Mononuclear cell (primary cell): Measurements from ENCODE around the gene MOSPD3. TPM values are rescaled to one million over a fixed set of nuclear protein-coding genes. Genes with fewer than 3 reads are reported as not detected.

ENCODE experiments used
- H3K27me3 ChIP-seq: 2 replicates; pipeline ENCODE4 v1.6.0; 2011; ENCODE audit warnings: low read length, control low read depth; ENCODE audit not compliant: insufficient read depth
- H3K4me1 ChIP-seq: 2 replicates; pipeline ENCODE4 v1.5.1; 2011; ENCODE audit warnings: mild to moderate bottlenecking, low read length, control low read depth; ENCODE audit not compliant: insufficient read depth
- H3K4me3 ChIP-seq: 2 replicates; pipeline ENCODE4 v1.5.1; 2011; ENCODE audit warnings: mild to moderate bottlenecking, low read length, moderate library complexity
- H3K9me3 ChIP-seq: 2 replicates; pipeline ENCODE4 v1.5.1; 2011; ENCODE audit warnings: low read depth, mild to moderate bottlenecking, control low read depth, low read length
- total RNA-seq: library from RNA; depleted of rRNA; stranded (reverse); fragments of >200 nt; gene quantifications from one replicate; pipeline ENCODE4 v1.2.3, GENCODE V29; 2012

Gene MOSPD3
- total RNA-seq, 1 donor, result 6.2 TPM

- Histone ChIP-seq H3K9me3 (no peaks in the 10 kb centered on the region), H3K4me1 (no peaks in the 10 kb centered on the region), H3K4me3 (no peak overlapping the region), H3K27me3 (no peaks in the 10 kb centered on the region)
Observed at GRCh38 chr7:100620804-100621203, 8.5 kb downstream of the MOSPD3 start.

GRCh38 chr7:100621554-100621953, 9.2 kb downstream of the MOSPD3 start:
- peaks cover 6% of the 10 kb centered on the region for H3K4me1 ChIP-seq
- H3K4me3 ChIP-seq, result no peak overlapping the region
- no peaks in the 10 kb centered on the region for H3K9me3 ChIP-seq
- H3K27me3 ChIP-seq, result no peaks in the 10 kb centered on the region

- peaks cover 13% of the 10 kb centered on the region for H3K4me1 ChIP-seq
- H3K4me3 ChIP-seq, result no peak overlapping the region
- no peaks in the 10 kb centered on the region for H3K9me3 ChIP-seq
- no peaks in the 10 kb centered on the region for H3K27me3 ChIP-seq
Observed at GRCh38 chr7:100623951-100624824, 11.8 kb downstream of the MOSPD3 start.

- H3K4me3 ChIP-seq, result no peak overlapping the region
- no peaks in the 10 kb centered on the region for H3K9me3 ChIP-seq
- H3K4me1 ChIP-seq, result peaks cover 13% of the 10 kb centered on the region
- H3K27me3 ChIP-seq, result no peaks in the 10 kb centered on the region
Observed at GRCh38 chr7:100626055-100626454, 13.7 kb downstream of the MOSPD3 start.

- H3K4me1 ChIP-seq, result peaks cover 13% of the 10 kb centered on the region
- H3K4me3 ChIP-seq, result no peak overlapping the region
- no peaks in the 10 kb centered on the region for H3K27me3 ChIP-seq
- no peaks in the 10 kb centered on the region for H3K9me3 ChIP-seq
Observed at GRCh38 chr7:100626530-100627237, 14.3 kb downstream of the MOSPD3 start.

- Histone ChIP-seq H3K27me3 (no peaks in the 10 kb centered on the region), H3K9me3 (no peaks in the 10 kb centered on the region), H3K4me1 (peaks cover 13% of the 10 kb centered on the region), H3K4me3 (no peak overlapping the region)
Observed at GRCh38 chr7:100627238-100627549, 14.9 kb downstream of the MOSPD3 start.

- H3K9me3 ChIP-seq, result no peaks in the 10 kb centered on the region
- peaks cover 23% of the 10 kb centered on the region for H3K4me1 ChIP-seq
- H3K27me3 ChIP-seq, result peaks cover 3% of the 10 kb centered on the region
- no peak overlapping the region for H3K4me3 ChIP-seq
Observed at GRCh38 chr7:100629117-100629716, 16.9 kb downstream of the MOSPD3 start.

- Histone ChIP-seq H3K4me1 (peaks cover 23% of the 10 kb centered on the region), H3K9me3 (no peaks in the 10 kb centered on the region), H3K4me3 (no peak overlapping the region), H3K27me3 (peaks cover 3% of the 10 kb centered on the region)
Observed at GRCh38 chr7:100630066-100630465, 17.7 kb downstream of the MOSPD3 start.

- peaks cover 10% of the 10 kb centered on the region for H3K4me1 ChIP-seq
- H3K9me3 ChIP-seq, result no peaks in the 10 kb centered on the region
- H3K27me3 ChIP-seq, result peaks cover 3% of the 10 kb centered on the region
- peak overlapping the region; percentile 46 for H3K4me3 ChIP-seq
Observed at GRCh38 chr7:100632951-100633717, 20.8 kb downstream of the MOSPD3 start.

- no peaks in the 10 kb centered on the region for H3K27me3 ChIP-seq
- no peak overlapping the region for H3K4me3 ChIP-seq
- H3K4me1 ChIP-seq, result no peaks in the 10 kb centered on the region
- H3K9me3 ChIP-seq, result no peaks in the 10 kb centered on the region
Observed at GRCh38 chr7:100639995-100640516, 27.7 kb downstream of the MOSPD3 start.

GRCh38 chr7:100640517-100641440, 28.4 kb downstream of the MOSPD3 start:
- Histone ChIP-seq H3K4me3 (no peak overlapping the region), H3K27me3 (no peaks in the 10 kb centered on the region), H3K9me3 (no peaks in the 10 kb centered on the region), H3K4me1 (no peaks in the 10 kb centered on the region)

- H3K4me3 ChIP-seq, result no peak within 1 kb of the TSS
- no peaks in the 10 kb centered on the region for H3K9me3 ChIP-seq
Observed at GRCh38 chr7:100641463-100641859, 29.1 kb downstream of the MOSPD3 start, which contains the start of gene TFR2. Gene TFR2 (minus strand): TSS chr7:100641552. CDS start chr7:100641509, 43 bp downstream.

GRCh38 chr7:100641860-100642533, 29.7 kb downstream of the MOSPD3 start:
- Histone ChIP-seq H3K9me3 (no peaks in the 10 kb centered on the region), H3K27me3 (no peaks in the 10 kb centered on the region), H3K4me1 (no peaks in the 10 kb centered on the region), H3K4me3 (no peak overlapping the region)

More at GRCh38 chr7:100641463-100641859, 29.1 kb downstream of the MOSPD3 start, which contains the start of gene TFR2:
- Histone ChIP-seq H3K4me1 (no peaks in the 10 kb centered on the region), H3K27me3 (no peaks in the 10 kb centered on the region)
